GM19324 (cell line): ENCODE measurements around the gene CEP164.
"Not testable (repeated sequence)": the region's sequence is repeated elsewhere in the genome, so short reads cannot be mapped to it uniquely, and the experiment has no call there.

Source experiments
- ATAC-seq: cut with Tn5 transposase; IDR thresholded peaks from one replicate; pipeline ENCODE4 v1.9.1; 2021; ENCODE audit warnings: mild to moderate bottlenecking, moderate library complexity; ENCODE audit not compliant: unreplicated experiment, low FRiP score

Gene CEP164

DNA sequence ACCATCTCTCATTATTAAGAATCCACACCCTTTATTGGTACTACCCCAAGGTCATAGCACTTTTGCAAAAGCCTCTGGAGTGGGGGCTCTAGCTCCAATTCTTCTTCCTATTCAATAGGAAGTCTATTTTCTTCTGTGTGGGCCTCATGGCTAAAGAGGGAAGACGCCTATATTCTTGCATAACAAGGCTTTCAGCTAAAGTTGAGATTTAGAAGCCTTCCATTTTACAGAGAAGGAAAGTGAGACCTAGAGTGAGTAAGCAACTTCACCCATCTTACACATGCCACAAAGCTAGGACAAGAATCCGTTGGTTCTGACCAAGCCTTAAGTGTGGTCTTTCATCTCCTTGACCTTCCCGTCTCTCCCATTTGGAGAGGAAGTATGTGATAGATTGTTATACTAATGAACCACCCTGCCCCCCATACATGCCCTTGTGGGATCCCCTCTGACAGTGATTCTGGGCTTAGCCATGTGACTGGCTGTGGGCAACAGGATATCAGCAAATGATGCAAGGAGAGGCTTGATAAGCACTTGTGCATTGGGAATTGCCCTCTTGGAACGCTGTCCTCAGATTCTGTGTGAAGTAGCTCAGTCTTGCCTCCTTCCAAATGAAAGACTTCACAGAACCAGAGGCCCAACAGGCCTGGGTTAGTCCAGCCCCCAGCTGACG lies 23.9 kb upstream of the CEP164 start:
- no peak for ATAC-seq

DNA sequence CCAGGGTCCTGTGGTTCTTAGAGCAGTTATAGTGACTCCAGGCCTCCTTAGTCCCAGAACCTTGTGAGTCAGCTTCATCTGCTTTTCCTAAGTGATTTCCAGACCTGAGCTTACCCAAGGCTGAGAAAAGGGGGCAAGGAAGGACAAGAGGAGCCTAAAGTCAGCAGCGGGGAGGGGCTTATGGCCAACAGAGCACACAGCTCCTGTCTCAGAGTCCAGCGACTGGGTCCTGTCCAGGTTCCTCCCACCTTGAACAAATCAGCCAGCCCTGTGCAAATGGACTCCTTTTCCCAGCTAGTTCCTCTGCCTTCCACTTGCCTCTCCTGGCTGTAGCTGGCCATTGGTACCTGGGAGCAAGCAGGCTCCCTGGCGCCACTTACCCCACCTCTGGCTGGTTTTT lies 22.5 kb upstream of the CEP164 start:
- ATAC-seq: no peak

DNA sequence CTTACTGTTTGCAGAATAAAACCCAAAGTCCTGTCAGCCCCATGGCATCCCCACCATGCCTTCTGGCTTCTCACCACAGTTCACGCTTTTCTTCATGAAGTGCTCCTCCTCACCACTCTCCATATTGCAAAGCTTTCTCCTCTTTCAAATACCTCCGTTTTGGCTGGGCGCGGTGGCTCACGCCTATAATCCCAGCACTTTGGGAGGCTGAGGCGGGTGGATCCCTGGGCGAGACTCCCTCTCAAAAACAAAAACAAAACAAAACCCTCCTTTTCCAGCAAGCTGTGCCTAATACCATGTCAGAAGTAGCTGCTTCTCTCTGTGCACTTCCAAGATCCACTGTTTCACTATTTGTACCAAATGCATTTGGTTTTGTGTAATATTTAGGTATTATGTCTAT lies 18.3 kb upstream of the CEP164 start:
- no peak for ATAC-seq

DNA sequence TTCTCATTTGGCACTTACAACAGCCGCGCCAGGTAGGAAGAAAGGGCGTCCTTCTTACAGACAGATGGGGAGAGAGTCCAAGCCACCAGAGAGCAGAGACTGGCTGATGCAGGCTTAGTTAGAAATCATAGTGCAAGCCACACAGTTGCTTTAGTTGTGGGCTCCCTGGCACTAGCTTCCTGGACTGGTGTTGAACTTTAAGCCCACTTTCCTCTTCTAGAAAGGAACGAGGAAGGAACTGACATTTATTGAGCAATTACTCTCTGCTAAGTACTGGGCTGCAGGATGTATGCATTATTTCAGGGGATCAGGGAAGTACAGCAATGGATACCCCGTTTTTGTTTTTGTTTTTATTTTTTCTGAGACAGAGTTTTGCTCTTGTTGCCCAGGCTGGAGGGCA lies 14.6 kb upstream of the CEP164 start:
- no peak for ATAC-seq

DNA sequence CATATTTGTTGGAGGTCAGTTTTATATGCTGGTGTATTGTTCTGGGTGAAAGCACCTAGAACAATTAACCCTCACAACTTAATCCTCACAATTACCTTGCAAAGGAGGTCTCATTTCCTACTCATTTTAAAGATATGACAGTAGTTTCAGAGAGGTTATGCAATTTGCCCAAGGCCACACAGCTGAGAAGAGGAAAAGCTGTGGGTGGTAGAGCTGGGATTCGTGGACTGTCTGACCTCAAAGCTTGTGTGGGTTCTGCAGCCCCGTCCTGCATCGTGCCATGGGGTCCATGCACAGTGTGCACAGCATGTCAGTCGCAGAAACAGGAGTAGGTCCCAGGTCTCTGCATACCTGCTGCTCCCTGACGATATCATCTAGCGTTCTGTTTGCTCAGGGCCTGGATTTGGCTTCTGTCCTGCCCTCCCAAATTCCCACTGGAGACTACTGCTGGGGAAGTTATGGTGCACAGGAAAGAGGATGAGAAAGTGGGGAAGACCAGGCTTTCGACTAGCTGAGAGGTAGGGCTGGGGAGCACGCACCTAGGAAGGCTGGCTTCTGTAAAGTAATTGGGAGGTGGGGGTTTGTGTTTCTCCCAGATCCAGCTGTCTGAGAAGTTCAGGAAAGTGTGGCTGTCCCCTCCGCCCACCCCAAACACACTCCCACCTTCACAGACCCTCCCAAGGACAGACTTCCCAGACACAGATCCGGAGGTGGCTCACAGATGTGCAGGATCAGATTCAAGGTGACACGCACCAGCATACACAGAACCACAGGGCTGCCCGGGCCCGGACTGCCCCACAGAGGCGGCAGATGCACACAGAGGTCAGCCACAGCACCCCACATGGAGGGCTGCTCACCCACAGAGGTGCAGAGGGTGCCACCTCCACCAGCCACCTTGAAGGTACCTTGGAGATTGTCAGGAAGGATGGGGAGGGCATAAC lies 13.6 kb upstream of the CEP164 start:
- no peak for ATAC-seq

DNA sequence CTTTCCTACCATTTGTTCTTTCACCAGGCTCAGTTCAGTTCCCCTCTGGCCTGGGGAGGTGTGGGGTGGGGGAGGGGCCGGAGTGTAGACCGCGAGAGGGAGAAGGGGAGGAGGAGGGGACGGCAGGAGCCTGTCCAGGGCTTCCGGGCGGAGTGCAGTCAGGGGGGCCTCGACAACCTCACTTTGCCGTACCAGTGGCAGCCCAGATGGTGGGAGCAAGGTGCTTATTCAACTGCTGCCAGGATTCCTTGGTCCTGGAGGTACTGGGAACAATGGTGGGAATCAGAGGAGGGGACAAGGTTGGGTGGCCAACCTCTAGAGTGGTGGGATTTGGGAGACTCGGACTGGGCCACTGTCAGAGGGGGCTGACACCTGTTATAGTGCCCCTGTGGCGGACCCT lies 12.8 kb upstream of the CEP164 start:
- ATAC-seq: no peak

DNA sequence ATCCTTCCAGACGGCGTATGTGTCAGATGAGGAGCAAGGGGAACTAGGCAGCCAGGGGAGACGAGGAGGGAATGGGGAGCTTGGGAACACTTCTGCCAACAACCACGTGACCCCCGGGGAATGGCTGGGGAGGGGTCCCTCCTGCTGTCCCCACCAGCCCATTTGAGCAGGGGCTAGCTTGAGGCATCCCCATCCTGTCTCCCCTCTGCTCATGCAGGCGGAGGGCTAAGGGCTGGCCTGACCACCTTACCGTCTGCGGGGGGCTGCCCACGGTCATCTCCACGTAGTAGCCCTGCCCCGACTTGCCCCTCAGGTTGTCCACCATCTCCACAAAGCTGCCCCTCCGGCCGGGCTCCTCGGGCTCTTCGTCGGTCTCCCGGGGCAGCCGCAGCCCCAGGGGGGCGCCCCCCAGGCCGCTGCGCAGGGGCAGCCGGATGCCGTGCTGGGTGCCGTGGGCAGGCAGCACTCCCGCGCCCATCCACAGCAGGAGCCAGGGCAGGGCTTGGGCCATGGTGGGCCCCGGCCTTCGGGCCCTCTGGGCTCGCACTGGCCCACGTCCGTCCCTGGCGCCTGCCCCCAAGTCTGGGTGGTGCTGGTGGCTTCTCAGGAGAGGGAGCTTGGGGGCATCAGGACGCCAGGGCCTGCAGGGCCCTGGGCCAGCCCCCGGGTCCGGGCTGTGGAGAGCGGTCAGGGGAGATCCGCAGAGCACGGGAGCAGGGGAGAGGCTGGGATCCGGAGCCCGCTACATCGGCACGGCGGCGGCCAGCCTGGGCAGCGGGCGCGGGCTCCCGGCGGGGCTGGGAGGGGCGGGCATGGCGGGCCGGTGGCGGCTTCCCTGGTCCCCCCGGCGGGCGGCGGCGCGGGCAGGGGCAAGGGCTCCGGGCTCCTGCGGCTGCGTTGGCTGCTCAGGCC lies 12.1 kb upstream of the CEP164 start:
- ATAC-seq: no peak

DNA sequence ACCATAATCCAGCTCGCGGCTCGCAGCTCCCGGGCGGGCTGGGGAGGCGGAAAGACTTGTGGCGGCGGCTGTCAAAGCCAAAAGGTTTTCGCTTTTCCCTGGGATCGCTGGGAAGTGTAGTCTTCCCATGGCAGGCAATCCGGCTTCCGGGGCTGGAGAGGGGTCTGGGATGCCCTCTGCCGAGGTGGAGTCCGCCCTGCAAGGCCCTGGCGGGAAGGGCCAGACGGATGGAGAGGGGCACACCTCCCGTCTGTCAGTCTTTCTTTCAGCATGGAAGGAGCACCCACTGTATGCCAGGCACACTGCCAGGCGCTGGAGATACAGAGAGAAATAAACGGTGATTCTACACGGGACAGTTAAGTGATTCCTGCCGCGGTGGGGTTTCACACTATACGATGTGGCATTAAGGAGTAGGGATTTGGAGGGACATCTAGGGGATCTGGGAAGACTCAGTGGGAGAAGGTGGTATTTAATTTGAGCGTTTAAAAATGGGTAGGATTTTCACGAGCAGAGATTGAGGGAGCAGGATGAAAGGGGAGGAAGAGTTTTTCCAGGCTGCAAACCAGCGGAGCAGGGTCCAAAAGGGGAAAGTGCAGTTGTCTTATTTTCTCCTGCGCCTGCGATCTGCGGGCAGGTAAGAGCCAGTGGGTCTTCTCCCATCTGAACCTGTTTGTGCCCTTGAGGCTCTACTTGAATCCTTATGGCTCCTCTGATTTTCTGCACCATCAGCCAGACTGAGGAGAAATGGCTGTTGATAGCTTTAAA lies 11.3 kb upstream of the CEP164 start, which contains the start of gene BACE1:
BACE1 (minus strand) TSS at position 60 of the 765 bp plus-strand sequence. CDS start 461 bp downstream, outside the sequence.
- ATAC-seq: no peak

DNA sequence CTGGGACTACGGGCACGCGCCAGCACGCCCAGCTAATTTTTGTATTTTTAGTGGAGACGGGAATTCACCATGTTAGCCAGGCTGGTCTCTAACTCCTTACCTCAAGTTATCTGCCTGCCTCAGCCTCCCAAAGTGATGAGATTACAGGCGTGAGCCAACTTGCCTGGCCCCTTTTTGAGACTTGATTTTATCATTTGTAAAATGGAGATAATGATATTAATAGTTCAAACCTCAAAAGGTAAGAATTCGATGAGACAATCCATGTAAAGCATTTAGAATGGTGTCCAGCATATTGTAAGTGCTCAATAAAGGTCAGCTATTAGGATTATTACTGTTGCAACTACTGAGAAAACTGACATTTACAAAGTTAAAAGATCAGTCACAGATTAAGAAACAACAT lies 8.9 kb upstream of the CEP164 start:
- ATAC-seq: no peak

DNA sequence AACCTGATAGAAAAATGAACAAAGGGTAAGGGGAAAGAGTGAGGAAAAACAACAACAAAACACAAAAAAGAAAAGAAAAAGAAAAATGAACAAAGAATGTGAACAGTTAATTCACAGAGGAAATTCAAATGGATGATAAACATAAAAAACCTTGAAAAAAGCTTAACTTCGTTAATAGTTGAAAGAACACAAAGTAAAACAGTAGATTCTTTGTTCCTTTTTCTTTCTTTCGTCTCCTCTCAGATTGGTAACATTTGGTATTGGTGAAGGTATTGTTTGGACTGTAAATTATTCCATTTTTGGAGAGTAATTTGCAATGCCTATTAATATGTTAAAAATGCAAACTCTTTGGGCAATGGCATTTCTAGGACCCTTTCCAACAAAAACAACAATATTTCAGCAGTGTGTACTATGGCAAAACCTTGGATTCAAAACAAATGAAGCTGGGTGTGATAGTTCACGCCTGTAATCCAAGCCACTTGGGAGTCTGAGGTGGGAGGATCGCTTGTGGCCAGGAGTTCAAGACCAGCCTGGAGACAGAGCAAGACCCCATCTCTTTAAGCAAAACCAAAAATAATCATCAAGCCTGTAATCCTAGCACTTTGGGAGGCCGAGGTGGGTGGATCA lies 8.3 kb upstream of the CEP164 start:
- no peak for ATAC-seq

DNA sequence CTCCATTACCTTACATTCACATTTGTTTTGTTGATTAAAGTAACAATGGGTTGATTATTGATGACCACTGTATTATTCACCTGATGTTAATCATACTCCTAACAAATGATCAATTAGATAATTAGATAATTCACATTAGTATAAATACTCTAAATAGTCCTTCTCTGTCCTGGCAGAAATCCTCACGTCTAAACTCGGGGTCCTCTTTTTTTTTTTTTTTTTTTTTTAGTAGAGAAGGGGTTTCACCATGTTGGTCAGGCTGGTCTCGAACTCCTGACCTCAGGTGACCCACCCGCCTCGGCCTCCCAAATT lies 443 bp upstream of the CEP164 start:
- ATAC-seq: not testable (repeated sequence)

DNA sequence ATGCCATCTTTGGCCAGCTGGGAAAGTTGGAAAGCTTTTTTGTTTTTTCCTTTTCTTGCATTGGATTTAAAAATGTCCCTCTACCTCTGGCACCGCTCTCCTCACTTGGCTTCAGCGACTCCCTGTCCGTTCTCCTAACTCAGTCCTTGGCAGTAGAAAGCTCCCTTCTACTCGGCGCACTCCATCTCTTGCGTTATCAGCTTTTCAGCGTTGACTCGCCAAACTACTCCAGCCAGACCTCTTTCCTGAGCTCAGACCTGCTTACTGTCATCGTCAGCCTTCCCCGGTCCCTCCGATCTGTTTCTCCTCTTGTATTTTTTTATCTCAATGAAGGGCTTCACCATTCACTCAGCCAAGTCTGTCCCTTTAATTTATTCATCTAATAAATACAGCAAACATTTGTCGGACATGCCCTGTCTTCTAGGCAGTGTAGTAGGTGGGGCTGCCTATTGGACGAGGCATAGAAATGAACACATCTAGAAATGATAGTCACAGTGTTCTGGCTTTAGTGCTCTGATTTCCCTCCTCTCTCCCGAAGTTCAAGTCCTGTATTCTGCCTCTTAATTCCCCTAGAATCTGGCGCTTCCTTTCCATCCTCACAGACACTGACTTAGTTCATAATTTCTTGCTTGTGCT lies 839 bp downstream of the CEP164 start:
- peak; percentile 1 for ATAC-seq

DNA sequence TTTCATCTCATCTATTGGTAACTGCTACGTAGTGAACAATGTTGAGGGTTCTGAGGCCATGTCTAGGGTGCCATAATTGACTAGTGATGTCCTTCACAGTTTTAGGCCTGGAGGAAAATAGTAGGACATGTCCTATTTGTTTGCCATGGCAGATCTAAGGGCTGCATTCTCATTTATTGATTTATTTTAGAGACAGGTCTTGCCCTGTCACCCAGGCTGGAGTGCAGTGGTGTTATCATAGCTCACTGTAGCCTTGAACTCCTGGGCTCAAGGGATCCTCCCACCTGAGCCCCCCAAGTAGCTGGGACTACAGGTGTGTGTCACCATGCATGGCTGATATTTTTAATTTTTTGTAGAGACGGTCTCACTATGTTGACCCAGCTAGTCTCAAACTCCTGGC lies 5.2 kb downstream of the CEP164 start:
- no peak for ATAC-seq

DNA sequence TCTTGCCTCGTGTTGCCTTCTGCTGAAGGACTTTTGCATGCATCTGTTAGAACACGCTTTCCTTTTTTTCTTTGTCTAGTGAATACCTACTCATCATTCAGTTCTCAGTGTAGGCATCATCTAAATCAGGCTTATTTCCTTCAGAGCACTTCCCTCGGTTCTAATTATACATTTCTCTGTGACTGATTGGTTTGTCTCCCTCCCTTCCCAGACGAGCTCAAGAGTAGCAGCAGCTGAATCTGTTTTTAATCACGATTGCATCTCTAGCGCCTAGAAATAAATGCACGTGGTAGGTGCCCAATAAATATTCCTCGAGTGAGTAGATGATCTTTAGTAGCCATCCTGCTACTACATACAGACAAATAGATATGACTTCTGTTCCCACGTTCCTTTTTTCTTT lies 6.3 kb downstream of the CEP164 start:
- ATAC-seq: no peak

DNA sequence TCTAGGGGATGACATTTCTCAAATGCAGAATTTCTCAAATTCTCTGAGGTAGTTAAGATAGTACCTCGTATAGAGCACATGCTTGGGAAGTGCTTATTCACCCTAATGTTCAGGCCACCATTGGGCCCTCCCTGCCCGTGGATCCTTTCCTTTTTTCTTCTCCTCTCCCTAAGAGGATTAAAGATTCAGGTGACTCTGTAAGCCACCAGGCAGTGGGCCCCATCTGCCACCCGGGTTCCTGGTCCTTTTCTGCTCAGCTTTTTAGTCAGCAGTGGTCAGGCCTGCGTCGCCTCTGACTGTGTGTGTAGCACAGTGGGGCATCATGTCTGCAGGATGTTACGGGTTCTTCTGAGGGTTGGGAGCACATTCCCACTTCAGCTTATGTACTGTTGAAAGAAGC lies 7.2 kb downstream of the CEP164 start:
- no peak for ATAC-seq

DNA sequence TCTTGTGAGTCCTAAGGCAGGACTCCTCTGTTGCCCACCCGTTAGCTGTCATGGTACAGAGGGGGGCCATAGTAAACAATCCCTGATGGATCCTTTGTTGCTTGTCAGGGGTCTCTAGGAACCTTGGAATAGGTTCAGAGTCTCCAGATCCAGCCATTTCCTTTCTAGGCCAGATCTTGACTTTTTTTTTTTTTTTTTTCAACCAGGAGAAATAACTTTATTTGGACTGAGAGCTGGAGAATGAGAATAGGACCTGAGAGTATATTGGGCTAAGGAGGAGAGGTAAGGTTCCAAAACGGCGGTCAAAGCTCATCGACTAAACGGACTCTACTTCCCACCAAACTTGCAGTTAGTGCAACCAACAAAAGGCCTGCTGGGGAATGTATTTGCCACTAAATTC lies 7.7 kb downstream of the CEP164 start:
- ATAC-seq: no peak

DNA sequence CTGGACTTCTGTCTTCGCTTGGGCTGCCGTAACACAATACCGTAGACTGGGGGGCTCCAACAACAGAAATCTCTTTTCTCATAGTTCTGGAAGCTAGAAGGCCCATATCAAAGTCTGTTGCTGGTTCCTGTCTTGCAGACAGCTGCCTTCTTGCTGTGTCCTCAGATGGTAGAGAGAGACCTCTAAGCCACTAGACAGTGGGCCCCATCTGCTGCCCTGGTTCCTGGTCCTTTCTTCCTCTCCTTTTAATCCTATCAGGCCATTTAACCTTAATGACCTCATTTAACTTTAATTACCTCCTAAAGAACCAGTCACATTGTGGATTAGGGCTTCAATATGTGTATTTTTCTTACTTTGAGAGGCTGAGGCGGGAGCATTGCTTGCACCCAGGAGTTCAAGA lies 9.4 kb downstream of the CEP164 start:
- no peak for ATAC-seq

DNA sequence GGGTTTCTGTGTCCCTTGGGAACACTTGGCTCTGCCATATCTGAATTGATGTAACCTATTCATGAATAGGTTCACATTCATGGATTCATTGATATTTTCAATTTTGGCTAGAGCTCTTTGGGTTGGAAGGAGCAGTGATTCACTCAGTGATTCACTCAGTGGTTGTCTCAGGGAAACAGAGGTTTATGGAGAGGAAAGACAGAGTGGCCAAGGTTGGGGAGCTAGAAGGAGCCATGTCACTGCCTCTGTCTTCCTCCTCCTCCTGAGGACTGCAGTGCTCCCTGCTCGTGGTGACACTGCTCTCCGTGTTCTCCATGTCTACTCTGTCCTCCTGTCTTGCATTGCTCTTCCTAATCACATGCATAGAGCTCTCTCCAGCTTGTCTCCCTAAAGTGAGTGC lies 17.4 kb downstream of the CEP164 start:
- ATAC-seq: no peak

DNA sequence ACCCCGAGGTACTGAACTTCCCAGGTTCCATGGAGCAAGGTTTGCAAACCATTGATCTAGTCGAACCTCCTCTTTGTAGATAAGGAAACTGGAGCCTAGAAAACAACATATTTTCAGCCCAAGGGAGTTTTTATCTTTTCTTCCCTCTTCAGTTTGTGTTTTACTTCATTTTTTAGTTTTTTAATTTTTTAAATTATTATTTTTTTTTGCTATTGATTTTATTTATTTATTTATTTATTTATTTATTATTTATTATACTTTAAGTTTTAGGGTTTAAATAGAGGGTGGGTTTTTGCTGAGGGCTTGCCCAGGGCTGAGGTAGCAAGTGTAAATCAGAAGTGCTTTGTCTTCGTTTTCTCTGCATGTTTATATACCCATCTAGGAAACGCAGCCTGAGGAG lies 26.9 kb downstream of the CEP164 start:
- ATAC-seq: no peak
